BE2C (cell line): ENCODE data around the gene MRPL32.

Experiments
- DNase-seq: peaks from one replicate; pipeline ENCODE4 v3.0.0-alpha.2; 2020
- H3K27me3 ChIP-seq: fragments of 250-450 bp; sonication (Bioruptor Pico); 2 replicates; pipeline ENCODE4 v1.5.1; 2020; ENCODE audit warnings: mild to moderate bottlenecking
- H3K36me3 ChIP-seq: fragments of 250-450 bp; sonication (Bioruptor Pico); 2 replicates; pipeline ENCODE4 v1.5.1; 2020; ENCODE audit warnings: mild to moderate bottlenecking
- H3K4me1 ChIP-seq: fragments of 250-450 bp; sonication (Bioruptor Pico); 2 replicates; pipeline ENCODE4 v1.5.1; 2020
- H3K4me3 ChIP-seq: 2 replicates; pipeline ENCODE4 v1.5.1; 2011; ENCODE audit warnings: low read depth, low read length
- H3K9me3 ChIP-seq: fragments of 250-450 bp; sonication (Bioruptor Pico); 2 replicates; pipeline ENCODE4 v1.5.1; 2020
- CTCF ChIP-seq: IDR thresholded peaks from 2 replicates; pipeline ENCODE4 v1.5.1; 2012; ENCODE audit warnings: mild to moderate bottlenecking, low read depth, low read length

Gene MRPL32

DNA sequence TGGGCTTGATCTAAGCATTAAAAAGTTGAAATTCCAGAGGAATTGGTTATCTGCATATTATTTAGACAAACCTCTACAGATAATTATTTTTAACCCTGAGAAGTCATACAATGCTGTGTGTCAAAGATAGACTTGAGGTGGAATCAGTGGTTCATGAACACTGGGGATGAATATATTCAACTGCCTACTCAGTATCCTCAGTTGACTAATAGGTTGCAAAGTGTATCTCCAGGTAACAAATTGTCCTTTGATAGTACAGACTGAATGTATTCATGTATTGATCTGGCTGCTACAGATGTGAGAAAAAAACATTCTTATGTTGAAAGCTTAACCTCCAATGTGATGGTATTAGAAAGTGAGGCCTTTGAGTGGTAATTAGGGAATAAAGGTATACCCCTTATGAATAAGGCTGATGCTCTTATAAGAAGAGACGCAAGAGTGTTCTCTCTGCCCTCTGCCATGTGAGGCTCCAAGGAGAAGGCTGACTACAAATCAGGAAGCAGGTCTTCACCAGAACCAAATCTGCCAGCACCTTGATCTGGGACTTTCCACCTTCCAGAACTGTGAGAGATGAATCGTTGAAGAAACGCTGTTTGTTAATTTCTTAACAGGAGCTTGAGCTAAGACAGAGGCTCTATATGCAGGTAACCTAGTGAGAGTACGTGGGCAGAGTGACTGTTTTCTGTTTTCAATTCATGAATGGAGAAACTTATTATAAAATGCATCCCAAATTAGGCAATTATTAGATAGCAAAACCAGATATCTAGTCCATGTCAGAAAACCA lies 7.5 kb downstream of the MRPL32 start:
- Histone ChIP-seq H3K27me3 (no peaks in the 10 kb centered on the region), H3K4me1 (no peaks in the 10 kb centered on the region; the same call in 1 of the 2 replicates), H3K9me3 (no peaks in the 10 kb centered on the region), H3K4me3 (no peak overlapping the region), H3K36me3 (peaks cover 37% of the 10 kb centered on the region)
- TF ChIP-seq CTCF: no peak
- DNase-seq: no peak

- TF ChIP-seq CTCF: peak; percentile 95
- Histone ChIP-seq H3K27me3 (no peaks in the 10 kb centered on the region), H3K36me3 (peaks cover 22% of the 10 kb centered on the region), H3K9me3 (no peaks in the 10 kb centered on the region), H3K4me3 (no peak overlapping the region), H3K4me1 (no peaks in the 10 kb centered on the region; the same call in 1 of the 2 replicates)
- DNase-seq: peak; percentile 84
These were observed 9.0 kb downstream of the MRPL32 start for GRCh38 chr7:42940985-42941847.

GRCh38 chr7:42945821-42946626 lies 13.8 kb downstream of the MRPL32 start:
- TF ChIP-seq CTCF: no peak
- H3K4me3 ChIP-seq: no peak overlapping the region
- H3K4me1 ChIP-seq: no peaks in the 10 kb centered on the region
- no peaks in the 10 kb centered on the region; the same call in 1 of the 2 replicates for H3K9me3 ChIP-seq
- no peak for DNase-seq
- H3K36me3 ChIP-seq: no peaks in the 10 kb centered on the region
- H3K27me3 ChIP-seq: no peaks in the 10 kb centered on the region

DNA sequence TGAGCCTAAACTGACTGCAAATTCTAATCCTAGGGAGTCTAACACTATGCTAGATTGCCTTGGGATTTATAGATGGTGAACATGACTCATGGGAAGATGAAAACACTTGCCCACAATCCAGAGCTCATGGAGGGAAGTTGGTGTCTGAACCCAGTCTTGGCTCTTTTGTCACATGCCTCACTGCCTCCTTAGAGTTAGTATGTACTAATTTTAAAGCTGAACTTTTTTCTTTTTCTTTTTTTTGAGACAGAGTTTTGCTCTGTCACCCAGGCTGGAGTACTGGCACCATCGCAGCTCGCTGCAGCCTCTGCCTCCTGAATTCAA lies 14.4 kb downstream of the MRPL32 start:
- DNase-seq: no peak
- H3K4me1 ChIP-seq: no peaks in the 10 kb centered on the region
- no peak for TF ChIP-seq CTCF
- H3K36me3 ChIP-seq: no peaks in the 10 kb centered on the region
- H3K4me3 ChIP-seq: no peak overlapping the region
- H3K9me3 ChIP-seq: no peaks in the 10 kb centered on the region; the same call in 1 of the 2 replicates
- no peaks in the 10 kb centered on the region for H3K27me3 ChIP-seq

DNA sequence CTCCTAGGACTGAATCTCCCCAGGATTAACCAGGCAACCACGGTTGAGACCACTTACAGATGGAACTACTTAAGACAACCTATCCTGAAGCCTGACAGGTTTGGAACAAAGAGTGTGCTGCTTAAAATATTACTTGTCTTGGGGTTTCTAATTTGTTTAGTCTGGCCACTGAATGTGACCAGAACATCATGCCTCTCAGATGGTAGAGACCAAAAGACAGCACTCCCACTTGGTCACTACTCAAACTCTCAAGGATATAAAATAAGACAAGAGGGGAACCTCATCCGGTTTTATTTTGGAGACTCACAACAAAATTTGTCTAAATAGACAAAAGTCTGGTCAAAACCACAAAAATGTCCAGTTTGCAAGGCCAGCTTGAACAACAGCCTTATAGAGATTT lies 15.3 kb downstream of the MRPL32 start:
- TF ChIP-seq CTCF: no peak
- H3K9me3 ChIP-seq: no peaks in the 10 kb centered on the region; the same call in 1 of the 2 replicates
- no peaks in the 10 kb centered on the region for H3K36me3 ChIP-seq
- no peaks in the 10 kb centered on the region for H3K4me1 ChIP-seq
- no peak for DNase-seq
- H3K4me3 ChIP-seq: no peak overlapping the region
- H3K27me3 ChIP-seq: no peaks in the 10 kb centered on the region
